ENCODE data around the gene MDFI.

- TF ChIP-seq, protein P1, sequence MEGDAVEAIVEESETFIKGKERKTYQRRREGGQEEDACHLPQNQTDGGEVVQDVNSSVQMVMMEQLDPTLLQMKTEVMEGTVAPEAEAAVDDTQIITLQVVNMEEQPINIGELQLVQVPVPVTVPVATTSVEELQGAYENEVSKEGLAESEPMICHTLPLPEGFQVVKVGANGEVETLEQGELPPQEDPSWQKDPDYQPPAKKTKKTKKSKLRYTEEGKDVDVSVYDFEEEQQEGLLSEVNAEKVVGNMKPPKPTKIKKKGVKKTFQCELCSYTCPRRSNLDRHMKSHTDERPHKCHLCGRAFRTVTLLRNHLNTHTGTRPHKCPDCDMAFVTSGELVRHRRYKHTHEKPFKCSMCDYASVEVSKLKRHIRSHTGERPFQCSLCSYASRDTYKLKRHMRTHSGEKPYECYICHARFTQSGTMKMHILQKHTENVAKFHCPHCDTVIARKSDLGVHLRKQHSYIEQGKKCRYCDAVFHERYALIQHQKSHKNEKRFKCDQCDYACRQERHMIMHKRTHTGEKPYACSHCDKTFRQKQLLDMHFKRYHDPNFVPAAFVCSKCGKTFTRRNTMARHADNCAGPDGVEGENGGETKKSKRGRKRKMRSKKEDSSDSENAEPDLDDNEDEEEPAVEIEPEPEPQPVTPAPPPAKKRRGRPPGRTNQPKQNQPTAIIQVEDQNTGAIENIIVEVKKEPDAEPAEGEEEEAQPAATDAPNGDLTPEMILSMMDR (IDR thresholded peaks at IDR 0.05) = no peak
- no peak for TF ChIP-seq POLR2A (IDR thresholded peaks at IDR 0.05)
Observed at GRCh38 chr6:41692730-41693129, 54.5 kb downstream of the MDFI start.
